Breast epithelium (tissue), 3 donors: Measurements from ENCODE around the gene CHPF.

Source experiments
- POLR2A ChIP-seq: fragments of 450-650 bp; IDR thresholded peaks from one replicate; pipeline ENCODE4 v1.6.1; 2016; ENCODE audit warnings: antibody characterized with exemption, mild to moderate bottlenecking, moderate library complexity
- POLR2AphosphoS5 ChIP-seq, 3 donors: sonication (generic); formaldehyde crosslinking; IDR thresholded peaks; one replicate each; pipeline ENCODE4 v1.6.1; 2017; ENCODE audit warnings: antibody characterized with exemption in 3 of 3
- TF ChIP-seq, protein P1 (sequence below), 3 donors: fragments of 450-650 bp; IDR thresholded peaks; one replicate each; pipeline ENCODE4 v1.5.1; 2016 to 2017; ENCODE audit warnings: antibody characterized with exemption in 3 of 3, mild to moderate bottlenecking in 3 of 3, moderate library complexity in 3 of 3

DNA sequence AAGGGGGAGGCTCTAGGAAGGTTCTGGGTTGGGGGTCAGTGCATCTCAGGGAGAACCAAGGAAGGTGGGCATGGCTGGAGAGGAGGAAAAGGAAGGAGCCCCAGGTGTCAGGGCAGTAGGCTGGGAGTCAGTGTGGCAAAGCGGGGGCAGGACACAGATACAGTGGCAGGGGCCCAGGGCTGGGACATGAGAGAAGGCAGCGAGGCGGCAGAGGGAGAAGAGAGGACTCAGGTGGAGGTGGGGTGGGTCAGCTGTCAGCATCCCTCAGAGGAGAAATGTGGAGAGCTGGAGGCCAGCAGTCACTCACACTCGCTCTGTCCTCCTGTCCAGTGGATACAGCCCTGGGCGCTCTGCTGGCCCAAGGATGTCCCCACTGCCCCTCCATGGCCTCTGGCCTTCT lies 50.5 kb downstream of the CHPF start:
- TF ChIP-seq, protein P1, sequence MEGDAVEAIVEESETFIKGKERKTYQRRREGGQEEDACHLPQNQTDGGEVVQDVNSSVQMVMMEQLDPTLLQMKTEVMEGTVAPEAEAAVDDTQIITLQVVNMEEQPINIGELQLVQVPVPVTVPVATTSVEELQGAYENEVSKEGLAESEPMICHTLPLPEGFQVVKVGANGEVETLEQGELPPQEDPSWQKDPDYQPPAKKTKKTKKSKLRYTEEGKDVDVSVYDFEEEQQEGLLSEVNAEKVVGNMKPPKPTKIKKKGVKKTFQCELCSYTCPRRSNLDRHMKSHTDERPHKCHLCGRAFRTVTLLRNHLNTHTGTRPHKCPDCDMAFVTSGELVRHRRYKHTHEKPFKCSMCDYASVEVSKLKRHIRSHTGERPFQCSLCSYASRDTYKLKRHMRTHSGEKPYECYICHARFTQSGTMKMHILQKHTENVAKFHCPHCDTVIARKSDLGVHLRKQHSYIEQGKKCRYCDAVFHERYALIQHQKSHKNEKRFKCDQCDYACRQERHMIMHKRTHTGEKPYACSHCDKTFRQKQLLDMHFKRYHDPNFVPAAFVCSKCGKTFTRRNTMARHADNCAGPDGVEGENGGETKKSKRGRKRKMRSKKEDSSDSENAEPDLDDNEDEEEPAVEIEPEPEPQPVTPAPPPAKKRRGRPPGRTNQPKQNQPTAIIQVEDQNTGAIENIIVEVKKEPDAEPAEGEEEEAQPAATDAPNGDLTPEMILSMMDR (IDR thresholded peaks at IDR 0.05): no peak
- TF ChIP-seq POLR2A: no peak
- TF ChIP-seq POLR2AphosphoS5 (IDR thresholded peaks at IDR 0.05): no peak
